COLO668 (cell line): Measurements from ENCODE around the gene PGF.

Experiments
- DNase-seq: peaks from one replicate; lab custom pipeline; 2025; ENCODE audit not compliant: unreplicated experiment; lab: John Stamatoyannopoulos, UW

Gene PGF

GRCh38 chr14:74921053-74921620 lies 34.3 kb downstream of the PGF start:
- DNase-seq, result no peak

- DNase-seq, result no peak
These were observed 35.1 kb downstream of the PGF start for GRCh38 chr14:74920281-74920680.

- DNase-seq, result no peak
These were observed 35.8 kb downstream of the PGF start for GRCh38 chr14:74919421-74920165.

GRCh38 chr14:74918380-74918779 lies 37.0 kb downstream of the PGF start:
- DNase-seq, result no peak

- DNase-seq, result no peak
These were observed 37.7 kb downstream of the PGF start for GRCh38 chr14:74917646-74918081.

GRCh38 chr14:74917178-74917543 lies 38.2 kb downstream of the PGF start:
- DNase-seq, result no peak

GRCh38 chr14:74915826-74916225 lies 39.6 kb downstream of the PGF start:
- DNase-seq, result no peak

- DNase-seq, result no peak
These were observed 40.0 kb downstream of the PGF start for GRCh38 chr14:74915426-74915825.

- peak; percentile 15 for DNase-seq
These were observed 41.3 kb downstream of the PGF start for GRCh38 chr14:74913986-74914573.

GRCh38 chr14:74913393-74913910 lies 41.9 kb downstream of the PGF start:
- no peak for DNase-seq

- no peak for DNase-seq
These were observed 42.6 kb downstream of the PGF start for GRCh38 chr14:74912801-74913200.

GRCh38 chr14:74912111-74912510 lies 43.3 kb downstream of the PGF start:
- DNase-seq, result no peak

- DNase-seq, result no peak
These were observed 43.7 kb downstream of the PGF start for GRCh38 chr14:74911704-74912103.

GRCh38 chr14:74911221-74911620 lies 44.2 kb downstream of the PGF start:
- DNase-seq, result no peak

- DNase-seq, result no peak
These were observed 44.8 kb downstream of the PGF start for GRCh38 chr14:74910556-74910955.

GRCh38 chr14:74909911-74910310 lies 45.5 kb downstream of the PGF start:
- DNase-seq, result no peak

GRCh38 chr14:74909501-74909900 lies 45.9 kb downstream of the PGF start:
- DNase-seq, result no peak

- no peak for DNase-seq
These were observed 46.5 kb downstream of the PGF start for GRCh38 chr14:74908861-74909341.

GRCh38 chr14:74907744-74908143 lies 47.7 kb downstream of the PGF start:
- DNase-seq, result no peak

- no peak for DNase-seq
These were observed 48.4 kb downstream of the PGF start for GRCh38 chr14:74906925-74907521.

GRCh38 chr14:74905595-74906142 lies 49.7 kb downstream of the PGF start:
- peak; percentile 75 for DNase-seq
